Common myeloid progenitor, CD34-positive (primary cell): ENCODE results near the gene CCDC201.

Experiments used
- CTCF ChIA-PET: fragments of 350-600 bp; sonication (Branson Sonifier 250); formaldehyde crosslinking; loops from one replicate; lab custom pipeline; 2021; ENCODE audit warnings: antibody characterized with exemption; lab: Charles Lee
- POLR2A ChIA-PET: fragments of 350-600 bp; sonication (Branson Sonifier 250); formaldehyde crosslinking; loops from one replicate; lab custom pipeline; 2021; ENCODE audit warnings: antibody characterized with exemption; lab: Charles Lee
- DNase-seq, 3 donors: peaks; one replicate each; pipeline versions ENCODE4 v3.0.0 to v3.0.0-alpha.2; 2013
- H3K27ac ChIP-seq, 2 experiments: 1 replicate in 1 of 2; 2 replicates in 1 of 2; pipeline ENCODE4 v1.7.0; 2013; ENCODE audit warnings: inconsistent platforms in 2 of 2, low read length in 2 of 2, mild to moderate bottlenecking in 2 of 2, low read depth in 1 of 2, moderate library complexity in 1 of 2; ENCODE audit not compliant: severe bottlenecking in 2 of 2, insufficient read depth in 1 of 2, poor library complexity in 1 of 2
- H3K27me3 ChIP-seq, 5 experiments: replicated peaks in 2 of 5; 1 replicate in 3 of 5; 2 replicates in 2 of 5; pipeline versions ENCODE4 v1.6.1 to v1.7.0; 2013; ENCODE audit warnings: low read length in 4 of 5, mild to moderate bottlenecking in 2 of 5, moderate library complexity in 2 of 5, inconsistent platforms in 1 of 5; ENCODE audit not compliant: insufficient read depth in 5 of 5, control insufficient read depth in 4 of 5
- H3K36me3 ChIP-seq, 4 experiments: 1 replicate in 2 of 4; 2 replicates in 2 of 4; pipeline versions ENCODE4 v1.6.1 to v1.7.0; 2013; ENCODE audit warnings: low read length in 3 of 4, control low read depth in 1 of 4, mild to moderate bottlenecking in 1 of 4; ENCODE audit not compliant: control insufficient read depth in 4 of 4, insufficient read depth in 4 of 4
- H3K4me1 ChIP-seq, 4 experiments: 1 replicate in 3 of 4; 2 replicates in 1 of 4; pipeline versions ENCODE4 v1.6.1 to v1.7.1; 2013; ENCODE audit warnings: low read length in 3 of 4, mild to moderate bottlenecking in 3 of 4, control low read depth in 1 of 4, inconsistent platforms in 1 of 4, moderate library complexity in 1 of 4; ENCODE audit not compliant: control insufficient read depth in 4 of 4, insufficient read depth in 4 of 4; ENCODE audit errors: control extremely low read depth in 1 of 4
- H3K4me3 ChIP-seq, 7 experiments: 1 replicate in 4 of 7; 2 replicates in 3 of 7; pipeline versions ENCODE4 v1.5.1 to v1.7.0; 2013; ENCODE audit warnings: mild to moderate bottlenecking in 7 of 7, low read length in 6 of 7, moderate library complexity in 6 of 7, inconsistent platforms in 2 of 7, low read depth in 2 of 7, control low read depth in 1 of 7; ENCODE audit not compliant: insufficient read depth in 4 of 7, control insufficient read depth in 1 of 7; ENCODE audit errors: extremely low read depth in 1 of 7
- H3K9me3 ChIP-seq, 5 experiments: 1 replicate in 4 of 5; 2 replicates in 1 of 5; pipeline versions ENCODE4 v1.6.1 to v1.7.1; 2013; ENCODE audit warnings: low read length in 4 of 5, mild to moderate bottlenecking in 2 of 5, inconsistent platforms in 1 of 5, low read depth in 1 of 5, moderate library complexity in 1 of 5; ENCODE audit not compliant: control insufficient read depth in 4 of 5, insufficient read depth in 2 of 5; ENCODE audit errors: control extremely low read depth in 1 of 5
- WGBS: methylation state at CpG from one replicate; pipeline ENCODE4 v1.1.5; 2013; ENCODE audit not compliant: insufficient coverage; 5-methylcytosine and 5-hydroxymethylcytosine counted together

Gene CCDC201

GRCh38 chr7:45918556-45918955 is 45.7 kb upstream of the CCDC201 start:
- no CpG with 5 or more reads among the region's 2 CpGs for WGBS
- ChIA-PET POLR2A (no interaction called here), CTCF (interaction anchor here (0.9 to 7.5 kb wide), 15 partner anchors 10 to 1267 kb away, joined by 3 to 48 read pairs (median 4); no protein-coding TSS in a partner anchor)

DNA sequence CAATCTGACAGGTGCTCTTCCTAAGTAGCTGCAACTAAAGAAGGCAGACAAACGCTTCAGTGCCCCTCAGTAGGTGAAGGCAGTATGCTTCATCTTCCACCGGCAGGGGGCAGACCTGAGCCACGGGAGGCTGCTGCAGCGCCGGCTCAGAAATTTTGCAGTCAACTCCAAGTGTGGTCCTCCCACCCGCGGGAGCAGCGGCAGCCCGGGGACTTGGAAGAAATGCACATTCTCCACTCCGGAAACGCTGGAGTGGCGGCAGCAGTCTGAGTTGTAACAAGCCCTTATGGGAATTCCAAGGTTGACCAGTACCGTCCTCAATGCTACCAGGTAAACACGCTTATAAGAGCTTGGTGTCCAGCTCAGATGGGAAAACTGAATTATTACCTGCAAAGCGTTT is 44.8 kb upstream of the CCDC201 start:
- Histone ChIP-seq H3K36me3 (no peaks in the 10 kb centered on the region), H3K27me3 (peaks cover 18 to 75% (median 35%) of the 10 kb centered on the region in 5 experiments), H3K4me3 (no peak overlapping the region), H3K4me1 (peaks cover 0 to 22% (median 16%) of the 10 kb centered on the region in 4 experiments), H3K27ac (no peak overlapping the region), H3K9me3 (peaks cover 0 to 7% (median 0%) of the 10 kb centered on the region in 5 experiments)
- ChIA-PET POLR2A (no interaction called here), CTCF (interaction anchor here (0.7 to 7.5 kb wide), 18 partner anchors 9 to 1265 kb away, joined by 3 to 48 read pairs (median 4); partner anchors contain the start of gene IGFBP1)
- peak; percentile 50 to 78 (median 68) for DNase-seq
- 8% methylated on average over 15 of the region's 15 CpGs for WGBS

More at GRCh38 chr7:45918556-45918955, 45.7 kb upstream of the CCDC201 start:
- no peak for DNase-seq
- H3K9me3 ChIP-seq = peaks cover 0 to 7% (median 0%) of the 10 kb centered on the region in 5 experiments
- H3K27me3 ChIP-seq = peaks cover 21 to 83% (median 43%) of the 10 kb centered on the region in 5 experiments
- H3K36me3 ChIP-seq = no peaks in the 10 kb centered on the region
- H3K27ac ChIP-seq = no peak overlapping the region
- H3K4me1 ChIP-seq = peaks cover 0 to 27% (median 18%) of the 10 kb centered on the region in 4 experiments
- no peak overlapping the region for H3K4me3 ChIP-seq

DNA sequence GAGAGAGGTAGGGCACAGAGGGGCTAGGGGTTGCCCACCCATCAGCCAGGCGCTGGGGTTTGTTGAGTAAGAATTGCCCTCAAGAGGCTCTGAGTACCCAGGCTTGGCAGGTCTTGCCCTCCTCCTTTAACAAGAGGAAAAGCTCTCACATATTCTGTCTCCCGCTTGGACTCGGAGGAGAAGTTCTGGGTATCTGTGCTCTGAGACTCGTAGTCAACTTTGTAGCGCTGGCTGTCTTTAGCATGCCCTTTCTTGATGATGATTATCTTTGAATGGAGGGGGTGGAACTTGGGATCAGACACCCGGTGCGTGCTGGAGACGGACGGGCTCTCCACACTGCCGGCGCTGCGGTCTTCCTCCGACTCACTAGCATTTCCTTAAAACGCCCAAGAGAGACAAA is 44.2 kb upstream of the CCDC201 start:
- WGBS = 100% methylated on average over 1 of the region's 14 CpGs
- POLR2A ChIA-PET = no interaction called here
- Histone ChIP-seq H3K4me1 (peaks cover 0 to 20% (median 13%) of the 10 kb centered on the region in 4 experiments), H3K27ac (no peak overlapping the region), H3K9me3 (peaks cover 0 to 7% (median 0%) of the 10 kb centered on the region in 5 experiments), H3K36me3 (no peaks in the 10 kb centered on the region), H3K27me3 (peaks cover 18 to 69% (median 32%) of the 10 kb centered on the region in 5 experiments), H3K4me3 (no peak overlapping the region)
- CTCF ChIA-PET = interaction anchor here (0.7 to 7.5 kb wide), 10 partner anchors 9 to 1264 kb away, joined by 3 to 48 read pairs (median 5); partner anchors contain the start of gene IGFBP1
- DNase-seq = no peak

DNA sequence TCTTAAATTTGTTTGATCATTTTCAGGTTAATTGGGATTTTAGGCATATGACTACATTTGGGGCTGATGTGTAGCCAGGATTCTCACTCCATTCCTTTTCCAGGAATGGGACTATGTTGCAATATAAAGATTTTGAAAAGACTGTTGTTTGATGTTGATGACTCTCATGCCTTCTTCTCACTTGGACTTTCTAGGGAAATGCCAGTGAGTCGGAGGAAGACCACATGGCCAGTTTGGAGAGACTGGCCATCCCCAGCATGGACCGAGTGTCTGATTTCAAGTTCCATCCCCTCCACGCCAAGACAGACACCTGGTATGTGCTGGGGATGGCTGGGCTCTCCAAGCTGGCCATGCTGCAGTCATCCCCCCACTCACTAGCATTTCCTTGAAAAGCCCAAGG is 42.7 kb upstream of the CCDC201 start:
- H3K9me3 ChIP-seq = peaks cover 0 to 7% (median 0%) of the 10 kb centered on the region in 5 experiments
- H3K4me3 ChIP-seq = no peak overlapping the region
- ChIA-PET CTCF (interaction anchor here (1.3 to 7.5 kb wide), 3 partner anchors 27 to 1265 kb away, joined by 4 to 48 read pairs (median 6); no protein-coding TSS in a partner anchor), POLR2A (no interaction called here)
- DNase-seq = no peak
- no peaks in the 10 kb centered on the region for H3K36me3 ChIP-seq
- H3K4me1 ChIP-seq = peaks cover 0 to 8% (median 3%) of the 10 kb centered on the region in 4 experiments
- H3K27me3 ChIP-seq = peaks cover 18 to 64% (median 27%) of the 10 kb centered on the region in 5 experiments
- 100% methylated on average over 3 of the region's 3 CpGs for WGBS
- H3K27ac ChIP-seq = no peak overlapping the region

DNA sequence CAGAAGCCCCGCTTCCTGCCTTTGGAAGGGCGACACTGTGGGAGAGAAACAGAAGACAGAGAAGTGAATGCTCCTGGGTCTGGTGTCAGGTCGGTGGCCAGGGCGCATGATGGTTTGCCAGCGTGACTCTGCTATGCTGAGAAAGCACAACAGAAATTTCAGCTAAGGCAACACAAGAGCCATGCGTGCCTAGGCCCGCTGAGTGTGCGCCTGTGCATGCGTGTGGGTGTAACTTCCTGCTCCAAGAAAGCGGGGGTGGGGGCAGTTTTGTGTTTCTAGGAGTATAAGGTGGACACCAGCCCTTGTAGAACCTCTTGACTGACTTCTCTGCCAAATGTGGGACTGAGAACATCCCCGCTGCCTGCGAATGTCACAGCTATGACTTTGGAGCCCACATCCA is 42.0 kb upstream of the CCDC201 start:
- DNase-seq = no peak
- ChIA-PET CTCF (interaction anchor here (1.3 to 7.5 kb wide), 2 partner anchors 26 to 1266 kb away, joined by 4 to 48 read pairs; no protein-coding TSS in a partner anchor), POLR2A (no interaction called here)
- peaks cover 0 to 5% (median 0%) of the 10 kb centered on the region in 5 experiments for H3K9me3 ChIP-seq
- peaks cover 17 to 58% (median 25%) of the 10 kb centered on the region in 5 experiments for H3K27me3 ChIP-seq
- 91% methylated on average over 8 of the region's 12 CpGs for WGBS
- H3K4me1 ChIP-seq = peaks cover 0 to 3% (median 0%) of the 10 kb centered on the region in 4 experiments
- no peaks in the 10 kb centered on the region for H3K36me3 ChIP-seq
- no peak overlapping the region for H3K27ac ChIP-seq
- H3K4me3 ChIP-seq = no peak overlapping the region

GRCh38 chr7:45912972-45913371 is 40.1 kb upstream of the CCDC201 start:
- H3K36me3 ChIP-seq = no peaks in the 10 kb centered on the region
- DNase-seq = no peak
- WGBS = 97% methylated on average over 7 of the region's 7 CpGs
- H3K27me3 ChIP-seq = peaks cover 4 to 38% (median 13%) of the 10 kb centered on the region in 5 experiments
- H3K27ac ChIP-seq = no peak overlapping the region
- CTCF ChIA-PET = interaction anchor here (7.5 kb wide), 1 partner anchor 1268 kb away, joined by 48 read pairs; no protein-coding TSS in a partner anchor
- no peak overlapping the region for H3K4me3 ChIP-seq
- no peaks in the 10 kb centered on the region for H3K9me3 ChIP-seq
- H3K4me1 ChIP-seq = peaks cover 0 to 3% (median 0%) of the 10 kb centered on the region in 4 experiments
- POLR2A ChIA-PET = no interaction called here

DNA sequence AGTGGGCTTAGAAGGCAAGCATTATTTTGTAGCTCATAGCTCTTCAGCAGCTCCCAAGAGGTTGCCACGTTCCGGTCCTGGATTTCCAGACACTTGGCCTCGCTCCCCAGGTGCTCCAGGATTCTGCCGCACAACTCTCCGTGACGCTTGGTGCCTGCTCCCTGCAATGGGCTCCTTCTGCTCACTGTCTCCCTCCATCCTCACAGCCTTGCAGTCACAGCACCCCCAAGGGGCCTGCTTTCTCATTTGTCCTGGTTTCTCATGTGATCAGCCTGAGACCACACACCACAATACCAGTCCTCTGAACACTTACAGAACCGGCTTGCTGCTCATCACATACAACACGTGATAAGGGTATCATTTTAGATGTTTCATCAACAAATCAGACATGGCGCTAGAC is 38.4 kb upstream of the CCDC201 start:
- 95% methylated on average over 9 of the region's 9 CpGs for WGBS
- no peaks in the 10 kb centered on the region for H3K36me3 ChIP-seq
- no peak for DNase-seq
- H3K4me1 ChIP-seq = no peaks in the 10 kb centered on the region
- H3K4me3 ChIP-seq = no peak overlapping the region
- POLR2A ChIA-PET = no interaction called here
- H3K27ac ChIP-seq = no peak overlapping the region
- no peaks in the 10 kb centered on the region for H3K9me3 ChIP-seq
- H3K27me3 ChIP-seq = peaks cover 2 to 27% (median 9%) of the 10 kb centered on the region in 5 experiments
- CTCF ChIA-PET = interaction anchor here (2.1 kb wide), 1 partner anchor 9 kb away, joined by 6 read pairs; no protein-coding TSS in a partner anchor
